HG02885 (cell line): Measurements from ENCODE around the gene SRPX.

ENCODE experiments used
- ATAC-seq: cut with Tn5 transposase; IDR thresholded peaks from one replicate; pipeline ENCODE4 v1.9.1; 2021; ENCODE audit warnings: mild to moderate bottlenecking; ENCODE audit not compliant: unreplicated experiment, poor library complexity

Gene SRPX

GRCh38 chrX:38220415-38221390, at the start of gene SRPX:
SRPX (minus strand) TSS chrX:38220871; CDS start chrX:38220792, 79 bp downstream.
- no peak for ATAC-seq

DNA sequence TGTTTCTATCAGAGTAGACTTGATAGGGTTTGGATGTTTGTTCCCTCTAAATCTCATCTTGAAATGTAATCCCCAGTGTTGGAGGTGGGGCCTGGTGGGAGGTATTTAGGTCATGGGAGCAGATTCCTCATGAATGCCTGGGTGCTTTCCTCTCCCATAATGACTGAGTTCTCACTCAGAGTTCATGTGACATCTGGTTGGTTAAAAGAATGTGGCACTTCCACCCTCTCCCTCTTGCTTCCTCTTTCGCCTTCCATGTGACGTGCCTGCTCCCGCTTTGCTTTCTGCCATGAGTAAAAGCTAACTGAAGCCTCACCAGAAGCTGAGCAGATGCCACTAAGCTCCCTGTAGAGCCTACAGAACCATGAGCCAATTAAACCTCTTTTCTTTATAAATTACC, 47.3 kb upstream of the SRPX start:
- ATAC-seq = no peak

- ATAC-seq = no peak
These were observed 42.3 kb upstream of the SRPX start for GRCh38 chrX:38262715-38263620.

- ATAC-seq = no peak
These were observed 39.6 kb upstream of the SRPX start for GRCh38 chrX:38260231-38260630.

DNA sequence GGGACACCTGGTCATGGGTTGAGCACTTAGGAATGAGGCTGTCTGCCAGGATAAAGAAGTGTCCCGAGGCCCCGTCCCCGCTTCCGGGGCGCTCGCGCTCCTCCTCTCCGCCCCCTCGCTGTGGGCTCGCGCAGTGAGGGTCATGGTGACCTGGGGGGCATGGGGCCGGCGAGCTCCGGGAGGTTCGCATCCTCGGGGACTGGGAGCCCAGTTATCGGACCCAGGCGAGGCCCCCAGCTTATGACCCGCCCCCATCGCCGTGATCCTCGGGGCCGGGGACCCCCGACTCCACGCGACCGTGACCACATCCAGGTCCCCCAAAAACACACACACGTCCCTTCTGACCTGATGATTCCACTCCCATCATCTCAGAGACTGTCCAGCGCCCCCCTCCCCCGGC, 35.3 kb upstream of the SRPX start:
- no peak for ATAC-seq

- ATAC-seq = no peak
These were observed 29.3 kb upstream of the SRPX start for GRCh38 chrX:38249965-38250364.

DNA sequence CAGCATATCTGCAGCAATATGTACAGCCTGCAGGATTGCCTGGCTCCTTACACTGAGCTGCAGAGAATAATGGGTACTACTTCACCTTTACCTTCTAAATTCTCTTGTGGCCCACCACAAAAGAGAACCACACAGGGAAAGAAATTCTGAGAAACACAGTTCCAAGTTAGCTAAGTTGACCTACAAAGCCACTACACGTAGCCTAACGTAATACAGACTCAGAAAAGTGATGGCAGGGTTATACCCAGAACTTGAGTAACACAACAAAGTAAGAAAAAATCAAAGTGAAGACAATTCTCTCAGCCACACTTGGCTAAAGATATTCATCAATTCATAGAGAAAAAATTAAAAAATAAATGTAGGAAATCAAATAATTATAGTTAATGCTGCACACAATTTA, 26.4 kb upstream of the SRPX start:
- ATAC-seq = no peak

GRCh38 chrX:38240541-38240940, 19.9 kb upstream of the SRPX start:
- ATAC-seq = no peak

DNA sequence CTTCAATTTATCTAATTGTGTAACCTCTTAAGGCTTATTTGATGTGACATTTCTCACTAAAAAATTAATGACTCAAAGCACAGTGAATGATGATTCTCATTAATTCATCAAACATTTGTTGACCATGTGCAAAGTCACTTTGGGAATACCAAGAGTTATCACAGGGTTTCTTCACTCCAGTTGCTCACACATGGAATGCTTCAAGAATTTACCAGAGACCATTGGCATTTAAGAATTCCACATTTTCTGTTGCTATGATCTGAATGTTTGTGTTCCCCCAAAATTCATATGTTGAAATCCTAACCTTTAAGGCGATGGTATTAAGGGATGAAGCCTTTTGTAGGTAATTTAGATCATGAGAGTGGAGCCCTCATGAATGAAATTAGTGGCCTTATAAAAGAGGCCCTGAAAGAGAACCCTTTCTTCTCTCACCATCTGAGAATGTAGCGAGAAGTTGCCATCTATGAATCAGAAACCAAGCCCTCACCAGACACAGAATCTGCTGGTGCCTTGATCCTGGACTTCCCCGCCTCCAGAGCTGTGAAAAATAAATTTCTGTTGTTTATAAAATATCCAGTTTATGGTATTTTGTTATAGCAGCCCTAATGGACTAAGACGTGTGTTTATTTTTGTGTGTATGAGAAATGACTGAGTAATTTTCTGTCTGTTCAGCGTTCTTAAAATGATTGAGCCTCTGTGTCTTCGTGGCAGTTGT, 16.4 kb upstream of the SRPX start:
- no peak for ATAC-seq

GRCh38 chrX:38233891-38234667, 13.4 kb upstream of the SRPX start:
- ATAC-seq = no peak

DNA sequence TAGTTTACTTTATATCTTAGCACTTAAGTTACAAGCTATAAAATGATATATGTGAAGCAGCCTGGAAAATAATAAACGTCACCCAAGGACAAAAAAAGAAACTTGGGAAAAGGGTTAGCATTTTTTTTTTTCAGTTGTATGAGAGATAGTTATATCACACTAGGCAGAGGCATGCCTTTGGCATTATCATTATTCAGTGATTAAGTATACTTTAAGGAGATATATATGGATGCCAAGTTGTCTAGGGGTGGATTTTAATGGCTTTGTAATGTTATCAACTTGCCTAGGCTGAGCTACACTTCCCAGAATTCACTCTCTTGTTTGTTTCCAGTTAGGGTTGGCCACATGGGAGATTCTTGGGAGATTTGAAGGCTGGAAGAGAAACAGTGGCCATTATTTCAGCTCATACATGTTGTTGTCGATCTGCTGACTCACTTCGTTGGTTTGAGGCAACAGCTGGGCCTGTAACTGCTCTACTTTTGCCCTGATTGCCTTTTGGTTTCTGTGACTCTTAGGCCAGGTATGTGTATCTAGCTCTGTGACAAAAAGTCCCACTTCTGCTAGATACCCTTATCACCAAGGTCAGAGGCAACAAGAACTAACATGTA, 11.5 kb upstream of the SRPX start:
- ATAC-seq = no peak

- ATAC-seq = no peak
These were observed 4.4 kb upstream of the SRPX start for GRCh38 chrX:38225093-38225492.

GRCh38 chrX:38224160-38224559, 3.5 kb upstream of the SRPX start:
- no peak for ATAC-seq

DNA sequence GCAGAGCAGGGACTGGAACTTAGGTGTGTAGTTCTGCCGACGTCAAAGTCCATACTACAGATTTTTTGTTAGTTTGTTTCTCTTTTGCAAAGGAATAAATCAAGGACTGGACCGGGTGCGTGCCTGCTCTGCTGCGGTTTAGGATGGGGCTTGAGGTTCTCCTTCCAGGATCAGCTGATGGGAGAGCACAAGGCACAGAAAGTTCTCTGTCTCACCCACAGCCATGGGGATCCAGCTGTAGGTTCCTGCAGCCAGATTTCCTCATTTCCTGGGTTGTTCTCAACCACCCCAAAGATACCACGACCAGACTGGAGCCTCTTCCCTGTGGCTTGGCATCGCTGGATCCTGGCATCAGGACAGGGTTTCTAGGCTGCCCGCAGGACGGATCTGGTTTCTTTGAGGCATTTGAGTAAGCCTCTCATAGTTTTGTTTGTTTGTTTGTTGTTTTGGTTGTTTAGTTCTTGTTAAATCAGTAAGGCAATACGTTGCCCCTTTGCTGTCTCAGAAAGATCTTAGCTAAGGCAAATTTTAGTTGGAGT, 789 bp upstream of the SRPX start:
- no peak for ATAC-seq

GRCh38 chrX:38220024-38220414, 652 bp downstream of the SRPX start:
- peak; percentile 34 for ATAC-seq

GRCh38 chrX:38216642-38217041, 4.0 kb downstream of the SRPX start:
- peak; percentile 35 for ATAC-seq

- ATAC-seq = no peak
These were observed 5.8 kb downstream of the SRPX start for GRCh38 chrX:38214551-38215531.

- no peak for ATAC-seq
These were observed 6.6 kb downstream of the SRPX start for GRCh38 chrX:38214044-38214443.
